ENCODE measurements around the gene NHERF1.
A peak's percentile ranks its signal among the peaks of the same experiment; 100 is the strongest.

Gene NHERF1

DNA sequence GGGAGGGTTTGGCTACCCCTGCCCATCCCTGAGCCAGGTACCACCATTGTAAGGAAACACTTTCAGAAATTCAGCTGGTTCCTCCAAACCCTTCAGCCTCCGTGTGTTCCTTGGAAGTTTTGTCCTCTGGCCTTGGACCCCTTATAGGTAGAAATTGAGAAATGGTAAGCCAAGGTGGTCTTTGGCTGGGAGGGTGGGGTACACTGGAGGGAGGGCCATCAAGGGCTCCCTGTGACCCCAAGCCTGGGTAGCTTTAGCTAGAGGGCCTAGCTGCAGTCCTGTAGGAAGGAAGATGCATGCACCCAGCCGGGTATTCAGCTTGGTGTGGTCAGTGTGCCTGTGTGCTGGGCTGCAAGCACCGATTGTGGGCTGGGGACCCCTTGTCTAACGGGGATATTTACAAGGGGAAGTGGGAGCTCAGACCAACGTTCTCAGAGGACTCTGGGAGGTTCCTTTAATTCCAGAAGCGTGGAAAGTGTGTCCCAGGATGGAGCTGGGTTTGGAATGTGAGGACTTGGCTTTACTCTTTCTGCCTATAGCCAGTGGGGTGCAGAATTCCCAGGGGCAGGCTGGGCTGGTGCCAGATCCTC lies 20.9 kb downstream of the NHERF1 start:
- DNase-seq, result no peak

DNA sequence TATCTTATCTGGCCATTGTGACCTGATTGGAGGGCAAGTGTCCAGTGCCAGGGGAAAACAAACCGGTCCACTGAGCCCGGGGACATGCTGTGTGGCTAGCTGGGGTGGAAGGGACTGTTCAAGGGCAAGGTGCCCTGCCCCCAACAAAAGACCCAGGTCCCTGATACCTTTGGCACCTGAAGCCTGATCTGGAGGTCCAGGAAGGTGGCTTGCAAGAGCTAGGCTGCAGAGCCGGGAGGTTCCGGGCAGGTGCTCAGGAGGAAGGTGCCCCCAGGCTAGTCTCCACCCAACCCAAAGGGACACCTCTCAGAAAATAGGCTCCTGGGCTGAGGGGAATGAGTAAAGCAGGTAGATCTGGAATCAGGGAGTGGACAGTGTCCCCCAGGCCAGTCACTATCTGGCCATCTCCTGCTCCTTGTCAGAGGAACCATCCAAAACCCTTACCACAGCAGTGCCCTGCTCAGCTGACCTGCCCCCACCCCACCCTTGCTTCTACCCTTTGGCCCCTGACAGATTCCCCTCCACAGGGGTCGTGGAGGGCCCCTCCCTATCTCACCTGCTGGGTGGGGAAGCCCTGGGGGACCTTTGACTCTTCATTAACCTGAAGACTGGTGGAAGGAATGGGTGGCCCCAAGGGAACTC lies 21.5 kb downstream of the NHERF1 start:
- no peak for DNase-seq

DNA sequence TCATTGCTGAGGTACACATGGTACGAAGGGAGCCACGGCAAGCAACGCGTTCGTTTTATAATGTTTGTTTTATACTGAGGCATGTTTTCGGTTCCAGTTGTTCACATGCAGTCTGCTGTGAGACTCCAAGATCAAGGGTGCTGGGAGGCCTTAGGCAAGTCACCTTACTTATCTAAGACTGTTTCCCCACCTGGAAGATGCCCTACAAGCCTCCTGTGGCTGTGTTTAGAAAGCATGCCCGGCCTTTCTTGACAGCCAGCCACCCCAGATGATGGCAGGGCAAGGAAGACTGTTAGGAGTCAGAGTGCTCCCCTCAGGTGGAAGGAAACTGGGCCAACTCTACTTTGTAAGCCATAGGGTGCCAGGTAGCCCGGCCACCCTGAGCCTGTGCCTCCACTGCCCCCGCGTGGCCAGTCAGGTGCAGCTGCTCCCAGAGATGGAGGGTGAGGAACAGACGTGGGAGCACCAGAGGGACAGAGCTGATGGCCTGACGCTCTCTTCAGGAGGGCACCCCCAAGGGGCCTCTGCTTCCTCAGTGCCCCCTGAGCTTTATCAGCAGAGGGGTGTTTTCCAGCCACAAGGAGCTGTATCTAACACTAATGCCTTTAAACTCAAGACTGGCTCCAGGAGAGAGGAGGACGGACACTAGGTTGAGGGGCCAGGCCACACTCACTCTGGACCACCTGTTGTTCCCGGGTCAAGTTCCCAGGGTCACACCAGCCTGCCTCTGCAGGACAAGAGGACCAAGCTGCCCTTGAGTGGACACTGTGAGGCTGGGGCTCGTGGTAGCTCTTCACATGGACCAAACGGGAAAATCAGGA lies 22.3 kb downstream of the NHERF1 start:
- DNase-seq, result peak; percentile 55 to 72 (median 66)

DNA sequence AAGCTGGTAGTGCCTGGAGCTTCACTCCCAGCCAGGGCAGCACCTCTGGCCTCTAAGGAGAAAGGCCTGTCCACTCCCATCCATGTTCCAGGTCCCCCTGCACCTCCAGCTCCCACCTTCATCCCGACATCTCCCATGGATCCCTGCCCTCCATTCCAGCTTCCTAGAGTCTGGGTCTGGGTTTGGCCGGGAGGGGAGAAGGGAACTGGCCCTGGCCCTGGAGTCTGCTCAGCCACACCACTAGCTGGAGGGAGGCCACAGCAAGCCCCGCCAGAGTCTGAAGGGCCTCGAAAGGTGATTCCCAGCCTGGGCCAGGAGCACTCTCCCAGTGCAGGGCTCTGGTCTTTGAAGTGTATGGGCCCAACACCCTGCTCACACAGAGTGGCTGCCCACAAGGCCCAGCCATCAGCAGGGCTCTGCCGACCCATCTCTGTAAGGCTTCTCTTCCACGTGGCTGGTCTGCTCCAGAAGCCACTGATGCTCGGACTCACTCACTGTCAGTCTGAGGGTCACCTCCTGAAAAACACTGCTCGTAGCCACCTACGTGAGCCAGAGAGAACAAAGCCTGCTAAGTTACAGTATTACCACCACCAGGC lies 23.0 kb downstream of the NHERF1 start:
- no peak for DNase-seq

DNA sequence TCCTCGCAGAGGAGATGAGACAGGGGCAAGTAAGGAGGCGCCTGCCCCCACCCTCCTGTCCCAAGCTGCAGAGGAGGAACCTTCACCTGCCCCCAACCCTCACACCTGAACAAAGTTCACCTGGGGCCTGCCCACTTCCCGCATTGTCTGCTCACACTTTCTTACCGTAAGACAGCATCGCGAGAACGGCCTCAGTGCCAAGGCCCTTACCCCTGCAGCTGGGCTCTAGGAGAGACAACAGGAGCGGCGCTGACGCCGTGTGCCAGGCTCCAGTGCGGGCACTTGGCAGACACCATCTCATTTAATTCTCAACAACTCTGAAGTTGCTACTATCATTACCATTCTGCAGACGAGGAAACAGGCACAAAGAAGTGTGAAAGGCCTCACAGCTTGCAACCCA lies 23.6 kb downstream of the NHERF1 start:
- no peak for DNase-seq

DNA sequence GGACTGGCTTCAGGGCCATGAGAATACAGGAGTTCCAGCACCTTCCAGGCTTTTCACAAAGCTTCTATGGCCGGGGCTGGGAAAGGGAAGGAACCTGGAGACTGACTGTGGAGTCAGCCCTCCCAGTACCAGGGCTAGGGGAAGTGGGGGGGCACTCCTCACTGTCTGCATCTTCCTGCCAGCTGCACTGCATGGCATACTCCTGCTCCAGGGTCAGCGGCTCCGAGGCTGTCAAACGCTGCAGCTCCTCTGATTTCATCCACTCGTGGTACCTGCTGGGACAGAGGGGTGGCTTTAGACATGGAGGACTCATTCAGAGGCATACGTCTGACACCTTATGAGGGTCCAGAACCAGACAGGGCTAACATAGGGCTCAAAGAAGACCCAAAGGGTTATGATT lies 25.0 kb downstream of the NHERF1 start:
- no peak for DNase-seq

DNA sequence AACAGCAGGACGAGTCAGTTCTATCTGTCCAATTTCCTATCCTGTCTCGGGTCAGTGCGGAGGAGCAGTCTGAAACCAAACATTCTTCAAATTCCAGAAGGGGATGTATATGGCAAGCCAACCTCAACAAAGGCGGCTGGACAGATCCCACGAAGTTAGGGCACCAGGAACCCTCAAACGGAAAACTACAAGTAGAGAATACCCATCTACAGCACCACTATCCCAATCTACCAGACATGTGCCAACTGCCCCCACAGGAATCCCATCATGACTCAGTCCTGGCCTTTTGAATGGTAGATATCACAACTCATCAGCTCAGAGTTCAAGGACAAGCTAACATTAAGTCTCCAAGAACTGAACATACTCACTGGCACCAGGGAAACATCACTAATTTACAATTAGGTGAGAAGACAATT lies 25.5 kb downstream of the NHERF1 start:
- no peak for DNase-seq

DNA sequence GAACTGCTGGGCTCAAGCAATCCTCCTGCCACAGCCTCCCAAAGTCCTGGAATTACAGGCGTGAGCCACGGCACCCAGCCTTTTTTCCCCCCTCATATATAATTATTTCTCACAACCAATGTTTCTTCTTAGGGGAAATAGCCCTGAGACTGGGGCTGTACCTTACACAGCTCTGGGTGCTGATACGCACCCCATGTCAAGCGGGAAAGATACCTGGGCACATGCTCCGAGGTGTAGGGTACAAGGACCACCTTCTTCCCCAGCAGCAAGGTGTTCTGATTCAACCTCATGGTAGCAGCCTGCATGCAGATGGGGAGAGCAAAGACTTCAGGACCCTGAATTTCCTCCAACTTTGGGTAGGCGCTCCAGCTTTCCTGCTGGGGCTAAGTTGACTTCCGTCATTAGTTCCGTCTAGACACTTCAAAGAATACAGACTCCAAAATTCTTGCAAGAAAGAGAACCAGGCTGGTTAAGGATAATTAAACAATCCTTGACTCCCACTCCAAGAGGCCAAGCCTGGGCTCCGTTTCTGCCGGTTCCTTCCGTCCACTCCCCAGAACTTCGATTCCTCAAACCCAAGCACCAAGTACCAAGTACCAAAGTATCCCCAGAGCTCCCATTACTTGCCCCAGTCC lies 27.1 kb downstream of the NHERF1 start:
- no peak for DNase-seq

DNA sequence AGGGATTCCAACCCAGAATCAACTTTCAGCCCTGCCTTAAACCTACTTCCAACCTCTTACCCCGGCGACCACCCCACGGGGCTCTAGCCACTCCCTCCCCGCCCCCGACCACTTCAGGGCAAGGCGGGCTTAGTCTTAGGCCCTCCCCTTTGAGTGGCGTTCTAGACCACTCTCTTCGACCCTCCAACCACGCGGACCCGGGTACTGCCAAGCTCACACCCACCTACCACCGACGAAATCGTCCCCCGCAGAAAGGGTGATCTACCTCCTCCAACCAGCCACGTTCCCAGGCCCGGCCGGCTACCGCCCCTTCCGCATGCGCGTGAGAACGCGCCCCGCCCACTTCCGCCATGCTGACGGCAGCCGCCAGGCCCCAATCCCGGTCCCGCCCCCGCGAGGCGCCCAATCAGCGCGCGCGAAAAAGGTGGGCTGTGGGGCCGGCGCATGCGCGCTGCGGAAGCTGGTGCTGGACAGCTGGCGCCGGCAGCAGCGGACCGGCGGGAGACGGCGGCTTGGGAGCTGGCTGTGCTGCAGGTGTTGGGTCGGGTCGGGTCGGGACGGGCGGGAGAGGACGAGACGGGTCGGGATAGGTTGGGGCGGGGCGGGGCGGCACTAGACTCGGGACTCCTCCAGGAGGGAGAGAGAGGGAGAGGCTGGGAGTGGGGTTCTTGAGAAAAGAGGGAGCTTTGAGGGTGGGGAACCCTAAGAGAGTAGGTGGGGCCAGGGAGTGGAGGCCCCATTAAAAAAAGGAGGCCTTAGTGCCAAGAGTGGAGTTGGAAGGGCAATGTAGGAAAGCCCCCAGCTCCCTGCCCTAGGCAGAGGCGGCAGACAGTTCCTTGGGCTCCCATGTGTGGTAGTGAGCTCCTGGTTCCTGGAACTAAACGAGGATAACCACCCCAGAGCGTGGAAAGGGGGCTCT lies 27.9 kb downstream of the NHERF1 start, which contains the start of gene NAT9:
TSS of gene NAT9 (minus strand) at position 302 of the 919 bp plus-strand sequence. CDS start 647 bp downstream, outside the sequence.
- peak; percentile 97 to 99 (median 98) for DNase-seq

DNA sequence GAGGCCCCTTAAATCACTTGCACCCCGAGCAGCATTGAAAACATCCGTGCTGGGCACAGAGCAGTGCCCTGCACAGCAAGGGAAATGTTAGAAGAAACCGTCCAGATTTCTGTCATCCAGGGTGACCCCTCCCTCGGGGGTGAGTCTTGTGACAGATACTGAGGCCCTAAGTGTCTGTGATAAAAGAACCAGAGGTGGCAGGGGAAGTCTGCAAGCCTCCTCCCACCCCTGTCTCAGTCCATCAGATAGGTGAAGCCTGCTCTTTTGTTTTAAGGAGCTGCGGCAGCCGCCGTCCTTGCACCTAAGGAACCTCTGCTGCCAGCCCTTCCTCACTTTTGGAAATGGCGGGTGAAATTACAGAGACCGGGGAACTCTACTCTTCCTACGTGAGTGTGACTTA lies 28.6 kb downstream of the NHERF1 start:
- DNase-seq, result no peak

DNA sequence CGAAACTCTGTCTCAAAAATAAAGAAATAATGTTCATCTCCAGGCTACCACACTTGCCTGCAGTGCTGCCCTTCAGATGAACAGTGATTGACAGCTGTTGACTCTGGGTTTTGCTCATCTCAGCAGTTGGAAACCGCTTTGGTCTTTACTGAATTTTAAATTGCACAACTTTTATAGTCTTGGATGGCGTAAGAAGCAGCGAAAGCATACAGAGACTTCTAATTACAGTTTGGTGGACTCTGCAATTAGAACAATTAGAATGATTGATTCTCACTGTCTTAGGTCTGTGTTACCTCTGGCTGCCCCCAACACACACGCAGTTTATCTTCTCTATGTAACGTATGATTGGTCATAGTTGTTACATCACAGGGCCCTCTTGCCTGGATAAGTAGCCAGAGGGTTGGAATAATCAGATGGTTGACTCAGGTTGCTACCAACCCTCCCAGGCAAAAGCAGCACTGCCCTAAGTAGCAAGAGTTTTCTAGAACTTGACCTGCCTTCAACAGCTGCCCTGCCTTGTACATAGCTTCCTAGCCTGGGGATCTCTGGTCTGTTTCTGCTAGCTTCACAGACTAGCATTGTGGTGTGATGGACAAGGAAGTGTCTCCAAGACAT lies 29.6 kb downstream of the NHERF1 start:
- DNase-seq, result no peak

DNA sequence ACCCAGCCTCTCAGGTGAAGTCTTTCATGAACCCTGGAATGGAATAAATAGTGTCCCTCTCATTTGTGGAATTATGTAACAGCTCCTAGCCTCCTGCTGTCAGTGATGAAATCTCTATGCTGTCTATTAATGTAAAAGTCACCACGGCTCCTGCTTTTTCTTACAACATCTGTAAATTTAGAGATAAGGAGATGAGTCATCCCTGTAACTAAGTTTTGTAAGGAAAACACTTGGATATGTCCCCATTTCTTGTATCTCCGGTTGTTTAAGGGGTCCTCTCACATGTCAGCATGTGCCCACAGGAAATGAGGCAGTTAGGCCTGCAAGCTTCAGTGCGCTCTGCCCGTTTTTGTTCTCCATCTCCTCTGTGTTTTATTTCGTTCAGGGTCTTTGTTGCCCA lies 30.5 kb downstream of the NHERF1 start:
- no peak for DNase-seq

DNA sequence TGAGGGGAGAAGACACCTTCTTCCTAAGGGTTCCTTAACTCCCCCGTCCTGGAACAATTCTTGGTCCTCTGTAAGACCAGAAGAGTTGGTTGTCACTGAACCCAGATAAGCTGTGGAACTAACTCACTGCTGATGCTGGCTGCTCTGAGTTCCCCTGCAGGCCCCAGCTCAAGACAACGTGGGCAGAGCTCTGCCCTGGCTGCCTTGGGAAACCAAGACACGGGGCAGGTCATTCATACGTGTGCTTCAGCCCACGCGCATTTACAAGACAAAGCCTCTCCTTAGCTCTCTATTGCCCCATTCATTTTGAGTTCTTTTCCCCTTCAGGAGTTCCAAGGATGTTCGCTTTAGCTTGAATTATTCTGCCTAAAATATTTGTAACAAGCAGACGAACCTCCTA lies 31.1 kb downstream of the NHERF1 start:
- no peak for DNase-seq

DNA sequence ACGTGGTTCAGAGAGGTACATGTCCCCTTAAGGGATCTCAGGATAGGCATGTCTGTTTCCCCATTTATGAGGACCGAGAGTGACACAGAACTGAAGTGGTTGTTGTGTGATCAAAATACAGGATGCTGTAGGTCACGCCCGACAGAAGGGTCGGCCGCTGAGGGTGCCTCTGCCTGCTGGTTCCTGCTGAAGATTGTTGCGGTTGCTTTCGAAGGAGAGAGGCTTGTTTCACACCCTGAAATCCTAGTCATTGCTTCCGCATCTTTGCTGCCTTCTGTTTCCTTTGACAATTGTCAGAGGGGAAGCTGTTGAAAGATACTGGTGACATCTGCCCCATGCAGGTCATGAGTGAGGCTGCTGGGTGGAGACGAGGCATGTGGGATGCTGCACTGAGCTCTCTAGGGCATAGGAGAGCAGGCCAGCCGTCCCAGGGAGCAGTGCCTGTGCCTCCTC lies 31.5 kb downstream of the NHERF1 start:
- DNase-seq, result peak in 3 of 5 donors; percentile 41 to 95 (median 48)

DNA sequence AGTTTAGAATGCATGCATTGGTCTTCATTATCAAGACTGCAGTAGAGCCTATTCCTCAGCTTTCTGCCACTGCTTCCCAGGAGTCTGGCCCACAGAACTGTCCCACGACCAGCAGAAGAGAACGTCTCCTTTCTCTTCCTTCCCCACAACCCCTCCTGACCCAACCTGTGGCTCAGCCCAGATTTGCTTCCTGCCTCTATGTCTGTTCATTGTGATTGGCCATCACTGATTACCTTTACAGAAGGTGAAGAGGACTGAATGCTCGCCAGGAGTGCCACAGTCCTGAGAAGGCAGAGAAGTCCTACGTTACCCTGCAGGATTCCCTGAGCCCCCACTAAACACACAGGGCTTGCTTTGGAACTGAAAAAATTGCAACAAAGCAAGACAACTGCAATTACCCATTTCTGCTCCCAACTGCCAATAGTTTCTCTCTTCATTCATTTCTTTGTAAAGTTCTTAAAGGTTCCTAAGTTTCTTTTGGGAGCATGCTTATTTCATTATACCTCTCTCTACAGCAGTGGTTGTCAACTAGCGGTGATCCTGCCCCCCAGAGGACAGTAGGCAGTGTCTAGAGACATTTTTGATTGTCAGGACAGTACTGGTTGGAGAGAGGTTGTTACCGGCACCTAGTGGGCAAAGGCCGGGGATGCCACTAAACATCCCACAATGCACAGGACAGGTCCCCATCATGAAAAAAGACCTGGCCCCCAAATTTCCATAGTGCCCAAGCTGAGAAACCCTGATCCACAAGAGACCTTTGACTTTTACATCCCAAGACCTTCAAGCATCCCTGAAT lies 32.2 kb downstream of the NHERF1 start:
- peak in 1 of 5 donors; percentile 64 for DNase-seq

DNA sequence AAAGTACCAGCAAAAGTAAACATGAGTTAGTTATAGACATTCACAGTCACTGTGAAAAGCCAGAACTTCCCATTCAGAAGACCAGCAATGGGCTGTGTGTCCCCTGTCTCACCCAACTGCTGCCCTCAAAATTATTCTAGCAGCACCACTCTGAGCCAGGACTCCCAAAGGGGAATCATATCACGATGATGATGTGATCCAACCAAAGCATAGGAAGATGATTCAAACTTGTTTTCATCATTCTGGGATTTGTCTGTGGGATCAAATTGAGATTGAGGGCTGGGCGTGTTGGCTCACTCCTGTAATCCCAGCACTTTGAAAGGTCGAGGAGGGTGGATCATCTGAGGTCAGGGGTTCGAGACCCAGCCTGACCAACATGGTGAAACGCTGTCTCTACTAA lies 34.1 kb downstream of the NHERF1 start:
- DNase-seq, result no peak

DNA sequence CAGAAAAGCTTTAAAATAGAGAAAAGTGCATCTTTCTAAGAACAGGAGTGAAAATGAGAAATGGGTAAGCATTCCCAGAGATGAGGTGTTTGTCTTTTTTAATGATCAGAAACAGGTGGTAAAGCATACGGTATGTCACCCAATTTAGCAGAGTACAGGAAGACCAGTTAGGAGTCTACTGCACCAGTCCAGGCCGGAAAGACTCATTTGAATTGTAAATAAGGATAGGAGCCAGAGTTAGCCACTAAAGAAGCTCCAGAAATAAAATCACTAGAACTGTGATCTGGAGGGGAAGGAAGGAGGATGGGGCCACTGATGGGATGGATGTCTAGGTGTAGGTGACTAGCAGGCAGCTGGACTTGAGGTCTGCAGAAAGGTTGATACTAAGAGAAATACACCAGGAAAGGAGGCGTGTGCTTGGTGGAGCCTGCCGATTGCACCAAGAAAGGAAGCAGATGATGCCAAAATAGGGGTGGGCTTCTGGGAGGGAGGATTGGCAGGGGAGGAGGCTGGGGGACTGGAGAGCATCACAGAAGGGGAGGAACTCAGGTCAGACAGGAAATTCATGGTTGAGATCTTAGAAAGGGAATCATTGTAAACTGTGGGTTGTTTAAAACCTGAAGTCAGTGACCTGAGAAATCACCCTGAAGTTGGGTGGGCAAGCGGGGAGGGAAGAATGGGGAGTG lies 35.8 kb downstream of the NHERF1 start:
- no peak for DNase-seq

DNA sequence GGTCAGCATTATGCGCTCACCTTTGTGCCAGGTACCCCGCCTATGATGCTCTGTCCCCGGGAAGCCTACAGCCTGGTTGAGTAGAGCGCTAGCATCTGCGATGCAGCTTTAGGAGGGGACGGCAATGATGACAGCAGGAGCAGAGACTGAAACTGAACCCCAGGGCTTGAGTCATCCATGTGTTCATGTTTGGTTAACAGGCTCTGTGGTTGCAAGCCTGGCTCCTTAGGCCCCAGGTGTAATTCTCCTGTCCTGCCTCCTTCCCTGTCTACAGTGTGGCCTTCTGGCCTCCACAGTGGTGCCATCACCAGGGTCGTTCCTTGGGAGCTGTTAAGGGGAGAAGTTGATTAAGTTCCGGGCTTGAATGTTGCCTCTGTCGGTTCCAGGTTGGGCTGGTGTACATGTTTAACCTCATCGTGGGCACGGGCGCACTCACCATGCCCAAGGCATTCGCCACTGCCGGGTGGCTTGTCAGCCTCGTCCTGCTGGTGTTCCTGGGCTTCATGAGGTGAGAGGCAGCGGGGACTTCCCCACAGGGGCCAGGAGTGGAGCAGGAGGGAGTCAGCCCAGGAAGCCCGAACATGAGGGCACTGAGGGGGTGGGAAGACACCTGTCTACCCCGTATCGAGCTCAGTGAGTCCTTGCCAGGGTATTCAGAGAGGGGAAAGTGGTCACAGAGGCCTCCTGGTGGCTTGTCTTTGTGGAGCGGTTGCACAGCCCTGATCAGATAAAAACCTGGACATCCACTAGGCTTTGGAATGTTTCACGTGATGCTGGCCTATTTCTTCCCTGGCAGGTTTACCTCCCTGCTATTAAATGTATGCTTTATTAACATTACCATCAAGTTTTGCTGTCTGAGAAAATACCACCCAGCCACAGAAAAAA lies 36.9 kb downstream of the NHERF1 start:
- DNase-seq, result peak in 1 of 5 donors; percentile 46

DNA sequence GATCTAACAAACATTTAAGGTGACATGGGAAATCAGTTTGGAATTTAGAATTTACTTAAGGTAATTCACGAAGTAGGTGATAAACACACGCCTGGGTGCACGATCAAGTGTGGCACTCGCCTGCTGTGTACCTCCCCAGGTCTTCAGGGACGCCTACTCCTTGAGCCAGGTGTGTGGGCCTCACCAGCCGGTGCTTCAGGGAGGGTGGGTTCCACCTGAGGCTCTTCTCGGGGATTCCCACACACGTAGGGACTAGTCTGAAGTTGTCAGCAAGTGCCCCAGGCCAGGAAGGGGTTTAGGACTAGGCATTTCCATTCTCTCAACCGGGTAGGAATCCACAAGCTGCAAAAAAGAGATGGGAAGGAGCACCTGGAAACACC lies 37.5 kb downstream of the NHERF1 start:
- no peak for DNase-seq

Data from T-helper 1 cell (primary cell).